HCT116 (cell line): ENCODE measurements around the gene FAM151A. TPM values are rescaled to one million over a fixed set of nuclear protein-coding genes. Genes with fewer than 3 reads are reported as not detected.

Source experiments
- ATAC-seq: fragments of 200-7000 bp; cut with Tn5 transposase; 2 replicates; pipeline ENCODE4 v1.9.1; 2020; ENCODE audit warnings: mild to moderate bottlenecking, moderate library complexity
- BruUV-seq: library from RNA; stranded (reverse); fragments of 400-500 nt; replicated peaks from 2 replicates; lab custom pipeline; 2021; lab: Mats Ljungman, UMichigan
- CTCF ChIA-PET: fragments of 300-600 bp; sonication (Branson Sonifier 250); formaldehyde crosslinking; loops from one replicate; lab custom pipeline; 2021; ENCODE audit warnings: antibody characterized with exemption; lab: Charles Lee
- POLR2A ChIA-PET: fragments of 300-600, 350-600 bp; sonication (Branson Sonifier 250); formaldehyde crosslinking; loops from one replicate; lab custom pipeline; 2021; ENCODE audit warnings: antibody characterized with exemption; lab: Charles Lee
- RAD21 ChIA-PET, 2 experiments: fragments of 300-600 bp; sonication (Branson Sonifier 250); formaldehyde crosslinking; loops; one replicate each; lab custom pipeline; 2023; ENCODE audit warnings: low total read pairs in 2 of 2; ENCODE audit not compliant: uncharacterized antibody in 2 of 2, unreplicated experiment in 2 of 2, low non-redundant PET in 1 of 2; lab: Charles Lee
- DNase-seq: peaks from one replicate; pipeline ENCODE4 v3.0.0-alpha.2; 2010; ENCODE audit warnings: low read depth, low spot score
- H2AFZ ChIP-seq: fragments of 200-600 bp; shearing (Covaris generic), sonication (generic); 2 replicates; pipeline ENCODE4 v1.6.1; 2017; ENCODE audit warnings: low read depth, mixed run types, mixed read lengths, antibody characterized with exemption, low read length; ENCODE audit not compliant: poor library complexity, severe bottlenecking
- H3K27ac ChIP-seq: 2 replicates; pipeline ENCODE4 v1.5.1; 2012; ENCODE audit warnings: low read depth, low read length
- H3K27me3 ChIP-seq: fragments of 200-600 bp; sonication (generic); 2 replicates; pipeline ENCODE4 v1.6.1; 2016; ENCODE audit warnings: mixed run types, low read length, mixed read lengths; ENCODE audit not compliant: insufficient read depth
- H3K36me3 ChIP-seq, 2 experiments: fragments of 200-500 bp in 1 of 2; fragments of 200-600 bp in 1 of 2; sonication (Bioruptor generic) in 1 of 2; sonication (generic) in 1 of 2; 2 replicates each; pipeline versions ENCODE4 v1.5.1 to v1.6.1; 2014 to 2016; ENCODE audit warnings: low read length in 2 of 2, inconsistent platforms in 1 of 2, mixed read lengths in 1 of 2, mixed run types in 1 of 2; ENCODE audit not compliant: insufficient read depth in 2 of 2, control insufficient read depth in 1 of 2
- H3K4me1 ChIP-seq, 2 experiments: fragments of 200-600 bp in 1 of 2; sonication (generic) in 1 of 2; 2 replicates each; pipeline versions ENCODE4 v1.5.1 to v1.6.1; 2012 to 2017; ENCODE audit warnings: low read length in 2 of 2, inconsistent platforms in 1 of 2, mild to moderate bottlenecking in 1 of 2, mixed read lengths in 1 of 2, mixed run types in 1 of 2, moderate library complexity in 1 of 2; ENCODE audit not compliant: insufficient read depth in 2 of 2, control insufficient read depth in 1 of 2
- H3K4me2 ChIP-seq: fragments of 200-600 bp; sonication (generic); 2 replicates; pipeline ENCODE4 v1.6.1; 2017; ENCODE audit warnings: mixed run types, low read length, mixed read lengths
- H3K4me3 ChIP-seq, 2 experiments: fragments of 200-600 bp in 1 of 2; sonication (generic) in 1 of 2; replicated peaks in 1 of 2; 2 replicates each; pipeline ENCODE4 v1.5.1; 2011 to 2016; ENCODE audit warnings: low read length in 2 of 2, control low read depth in 1 of 2, low read depth in 1 of 2, mild to moderate bottlenecking in 1 of 2, mixed read lengths in 1 of 2, mixed run types in 1 of 2
- H3K79me2 ChIP-seq: fragments of 200-600 bp; sonication (generic); 2 replicates; pipeline ENCODE4 v1.6.1; 2017; ENCODE audit warnings: mild to moderate bottlenecking, mixed run types, low read length, moderate library complexity, mixed read lengths; ENCODE audit not compliant: insufficient read depth
- H3K9ac ChIP-seq: fragments of 200-600 bp; sonication (generic); 2 replicates; pipeline ENCODE4 v1.6.1; 2016; ENCODE audit warnings: low read length, mixed read lengths
- H3K9me2 ChIP-seq: fragments of 200-600 bp; sonication (generic), shearing (Covaris generic); 2 replicates; pipeline ENCODE4 v1.6.1; 2017; ENCODE audit warnings: mixed run types, mild to moderate bottlenecking, moderate library complexity; ENCODE audit not compliant: insufficient read depth
- H3K9me3 ChIP-seq, 2 experiments: fragments of 200-500 bp in 1 of 2; fragments of 200-600 bp in 1 of 2; sonication (Bioruptor generic) in 1 of 2; sonication (generic) in 1 of 2; 2 replicates each; pipeline ENCODE4 v1.6.1; 2014 to 2017; ENCODE audit warnings: low read length in 2 of 2, mixed read lengths in 2 of 2, inconsistent platforms in 1 of 2, low read depth in 1 of 2, mild to moderate bottlenecking in 1 of 2, mixed run types in 1 of 2, moderate library complexity in 1 of 2; ENCODE audit not compliant: control insufficient read depth in 1 of 2, insufficient read depth in 1 of 2
- H4K20me1 ChIP-seq: fragments of 200-600 bp; sonication (generic), shearing (Covaris generic); 2 replicates; pipeline ENCODE4 v1.6.1; 2017; ENCODE audit warnings: mixed run types, mild to moderate bottlenecking, moderate library complexity; ENCODE audit not compliant: insufficient read depth
- ATF3 ChIP-seq: IDR thresholded peaks from 2 replicates; pipeline ENCODE4 v1.6.1; 2012
- CBX3 ChIP-seq: IDR thresholded peaks from 2 replicates; pipeline ENCODE4 v1.6.1; 2012; ENCODE audit warnings: low read depth
- CEBPB ChIP-seq: IDR thresholded peaks from 2 replicates; pipeline ENCODE4 v1.6.1; 2012; ENCODE audit warnings: low read depth
- CTCF ChIP-seq, 3 experiments: fragments of 200-600 bp in 1 of 3; sonication (generic) in 1 of 3; IDR thresholded peaks in 2 of 3; conservative IDR thresholded peaks in 1 of 3; 2 replicates each; pipeline ENCODE4 v1.5.1; 2012 to 2017; ENCODE audit warnings: low read depth in 2 of 3, low read length in 2 of 3, antibody characterized with exemption in 1 of 3, borderline replicate concordance in 1 of 3, control low read depth in 1 of 3, mild to moderate bottlenecking in 1 of 3, mixed read lengths in 1 of 3, mixed run types in 1 of 3, moderate library complexity in 1 of 3; ENCODE audit not compliant: insufficient read depth in 1 of 3
- EGR1 ChIP-seq: IDR thresholded peaks from 2 replicates; pipeline ENCODE4 v1.6.1; 2012; ENCODE audit warnings: low read depth
- ELF1 ChIP-seq: IDR thresholded peaks from 2 replicates; pipeline ENCODE4 v1.6.1; 2012; ENCODE audit warnings: low read depth, borderline replicate concordance
- EZH2 ChIP-seq: fragments of 200-600 bp; sonication (generic); IDR thresholded peaks from 2 replicates; pipeline ENCODE4 v1.6.1; 2017; ENCODE audit warnings: antibody characterized with exemption, mixed run types
- FOSL1 ChIP-seq: IDR thresholded peaks from 2 replicates; pipeline ENCODE4 v1.6.1; 2012; ENCODE audit warnings: low read depth
- JUND ChIP-seq: IDR thresholded peaks from 2 replicates; pipeline ENCODE4 v1.6.1; 2012
- MAX ChIP-seq: IDR thresholded peaks from 2 replicates; pipeline ENCODE4 v1.6.1; 2012
- POLR2A ChIP-seq: IDR thresholded peaks from 2 replicates; pipeline ENCODE4 v1.7.0; 2011; ENCODE audit warnings: borderline replicate concordance; ENCODE audit not compliant: insufficient read depth, insufficient read length; ENCODE audit errors: extremely low read depth
- POLR2AphosphoS5 ChIP-seq: IDR thresholded peaks from 2 replicates; pipeline ENCODE4 v1.6.1; 2011; ENCODE audit warnings: mild to moderate bottlenecking, low read depth, low read length, moderate library complexity
- RAD21 ChIP-seq: IDR thresholded peaks from 2 replicates; pipeline ENCODE4 v1.6.1; 2012; ENCODE audit warnings: low read depth, mild to moderate bottlenecking
- SIN3A ChIP-seq: IDR thresholded peaks from 2 replicates; pipeline ENCODE4 v1.6.1; 2012; ENCODE audit warnings: low read depth
- SP1 ChIP-seq: IDR thresholded peaks from 2 replicates; pipeline ENCODE4 v1.6.1; 2012; ENCODE audit warnings: low read depth
- SRF ChIP-seq: IDR thresholded peaks from 2 replicates; pipeline ENCODE4 v1.6.1; 2012; ENCODE audit warnings: low read depth
- TCF7L2 ChIP-seq: IDR thresholded peaks from 2 replicates; pipeline ENCODE4 v1.7.0; 2011; ENCODE audit warnings: borderline replicate concordance, inconsistent platforms; ENCODE audit not compliant: insufficient read depth, insufficient read length; ENCODE audit errors: extremely low read depth
- YY1 ChIP-seq: IDR thresholded peaks from 2 replicates; pipeline ENCODE4 v1.6.1; 2011; ENCODE audit warnings: low read length, low read depth, moderate library complexity, mild to moderate bottlenecking; ENCODE audit not compliant: insufficient replicate concordance; ENCODE audit errors: extremely low read depth
- ZBTB33 ChIP-seq: IDR thresholded peaks from 2 replicates; pipeline ENCODE4 v1.6.1; 2011; ENCODE audit warnings: mild to moderate bottlenecking, low read length, moderate library complexity; ENCODE audit not compliant: insufficient replicate concordance; ENCODE audit errors: extremely low read depth
- ZNF274 ChIP-seq: fragments of 200-500 bp; sonication (Bioruptor generic); IDR thresholded peaks from 2 replicates; pipeline ENCODE4 v1.6.1; 2014; ENCODE audit warnings: mild to moderate bottlenecking, low read depth, low read length, inconsistent platforms
- intact Hi-C: fragments of 100-400 bp; cut with micrococcal nuclease; formaldehyde crosslinking; loops from 2 replicates; pipeline ENCODE4 v1.10.0; 2022
- total RNA-seq: library from RNA; stranded (reverse); gene quantifications from one replicate; pipeline ENCODE4 v1.2.1, GENCODE V29; 2021; ENCODE audit not compliant: unreplicated experiment

Gene FAM151A
- total RNA-seq, 1 experiment from 2014 or later: not detected

GRCh38 chr1:54610601-54611580, 12.4 kb downstream of the FAM151A start:
- no peaks in the 10 kb centered on the region for H3K27me3 ChIP-seq
- BruUV-seq: no TSS peak
- ATAC-seq: no peak
- H4K20me1 ChIP-seq: no peaks in the 10 kb centered on the region
- H3K27ac ChIP-seq: no peak overlapping the region
- no peaks in the 10 kb centered on the region for H3K79me2 ChIP-seq
- intact Hi-C loops: no loop called here
- no peak overlapping the region for H3K4me2 ChIP-seq
- ChIA-PET RAD21 (no interaction called here), POLR2A (no interaction called here), CTCF (no interaction called here)
- H3K9ac ChIP-seq: no peak overlapping the region
- H2AFZ ChIP-seq: no peak overlapping the region
- H3K4me1 ChIP-seq: peaks cover 0 to 7% of the 10 kb centered on the region in 2 experiments; a peak in 2 of 4 replicates
- DNase-seq: no peak
- no peaks in the 10 kb centered on the region for H3K9me3 ChIP-seq
- TF ChIP-seq RAD21 (no peak), YY1 (no peak), ZNF274 (no peak), SRF (no peak), SP1 (no peak), ZBTB33 (no peak), POLR2A (no peak), TCF7L2 (no peak), ATF3 (no peak), EGR1 (no peak), POLR2AphosphoS5 (no peak), CTCF (IDR thresholded peaks at IDR 0.05 in 2 of 3, conservative IDR thresholded peaks at IDR 0.05 in 1 of 3; ENCODE audit: borderline replicate concordance in 1 of 3, insufficient read depth in 1 of 3, low read depth in 2 of 3, low read length in 2 of 3) (no peak), MAX (no peak), ELF1 (no peak), FOSL1 (no peak), CEBPB (no peak), EZH2 (no peak), SIN3A (no peak), CBX3 (no peak), JUND (no peak)
- peaks cover 0 to 5% of the 10 kb centered on the region in 2 experiments; a peak in 1 of 4 replicates for H3K36me3 ChIP-seq
- no peak overlapping the region for H3K4me3 ChIP-seq
- no peaks in the 10 kb centered on the region for H3K9me2 ChIP-seq
